Astrocyte (in vitro differentiated cells and primary cell): Measurements from ENCODE around the gene PCDHB12. TPM values are rescaled to one million over a fixed set of nuclear protein-coding genes. Genes with fewer than 3 reads are reported as not detected.
"Not testable (repeated sequence)": the region's sequence is repeated elsewhere in the genome, so short reads cannot be mapped to it uniquely, and the experiment has no call there.

Source experiments
- DNase-seq: peaks from one replicate; pipeline ENCODE4 v3.0.0-alpha.2; 2010; ENCODE audit warnings: low read depth
- FAIRE-seq: peaks from 2 replicates; lab custom pipeline; 2011; peaks lifted over from hg19 to GRCh38; lab: Jason Lieb, UNC
- H2AFZ ChIP-seq: 2 replicates; pipeline ENCODE4 v1.6.0; 2012; ENCODE audit warnings: low read depth, low read length, inconsistent platforms
- H3K27ac ChIP-seq: 2 replicates; pipeline ENCODE4 v1.5.1; 2011; ENCODE audit warnings: low read depth, low read length, inconsistent platforms
- H3K27me3 ChIP-seq: 2 replicates; pipeline ENCODE4 v1.6.0; 2011; ENCODE audit warnings: low read length, inconsistent platforms; ENCODE audit not compliant: insufficient read depth
- H3K36me3 ChIP-seq: 2 replicates; pipeline ENCODE4 v1.5.1; 2011; ENCODE audit warnings: low read length, inconsistent platforms; ENCODE audit not compliant: insufficient read depth
- H3K4me1 ChIP-seq: 2 replicates; pipeline ENCODE4 v1.5.1; 2011; ENCODE audit warnings: low read length, inconsistent platforms; ENCODE audit not compliant: insufficient read depth
- H3K4me2 ChIP-seq: 2 replicates; pipeline ENCODE4 v1.6.0; 2012; ENCODE audit warnings: low read length, inconsistent platforms
- H3K4me3 ChIP-seq: 2 replicates; pipeline ENCODE4 v1.5.1; 2011; ENCODE audit warnings: low read depth, mild to moderate bottlenecking, low read length, inconsistent platforms; ENCODE audit not compliant: insufficient read depth
- H3K79me2 ChIP-seq: 2 replicates; pipeline ENCODE4 v1.6.0; 2012; ENCODE audit warnings: mild to moderate bottlenecking, low read length, inconsistent platforms; ENCODE audit not compliant: insufficient read depth
- H3K9ac ChIP-seq: 2 replicates; pipeline ENCODE4 v1.6.0; 2012; ENCODE audit warnings: mild to moderate bottlenecking, low read length, inconsistent platforms
- H3K9me3 ChIP-seq: 2 replicates; pipeline ENCODE4 v1.5.1; 2012; ENCODE audit warnings: low read depth, mild to moderate bottlenecking, low read length, inconsistent platforms; ENCODE audit not compliant: insufficient read depth
- H4K20me1 ChIP-seq: 2 replicates; pipeline ENCODE4 v1.6.0; 2012; ENCODE audit warnings: low read length, inconsistent platforms; ENCODE audit not compliant: insufficient read depth
- H3K27ac Mint-ChIP-seq: one replicate; pipeline ENCODE4 v1.8.0; 2021; ENCODE audit warnings: mild to moderate bottlenecking, mixed read lengths; ENCODE audit not compliant: unreplicated experiment
- H3K27me3 Mint-ChIP-seq: one replicate; pipeline ENCODE4 v1.8.0; 2021; ENCODE audit warnings: low read depth, mixed read lengths; ENCODE audit not compliant: unreplicated experiment
- H3K36me3 Mint-ChIP-seq: one replicate; pipeline ENCODE4 v1.8.0; 2021; ENCODE audit warnings: low read depth, mixed read lengths; ENCODE audit not compliant: unreplicated experiment
- H3K4me1 Mint-ChIP-seq: one replicate; pipeline ENCODE4 v1.8.0; 2021; ENCODE audit warnings: low read depth, mixed read lengths; ENCODE audit not compliant: unreplicated experiment
- H3K4me3 Mint-ChIP-seq: one replicate; pipeline ENCODE4 v1.8.0; 2021; ENCODE audit warnings: mild to moderate bottlenecking, moderate library complexity, mixed read lengths; ENCODE audit not compliant: unreplicated experiment
- H3K9me3 Mint-ChIP-seq: one replicate; pipeline ENCODE4 v1.8.0; 2021; ENCODE audit warnings: mild to moderate bottlenecking, mixed read lengths; ENCODE audit not compliant: unreplicated experiment
- CTCF ChIP-seq: IDR thresholded peaks from 2 replicates; pipeline ENCODE4 v1.5.1; 2011; ENCODE audit warnings: low read depth, mild to moderate bottlenecking, inconsistent platforms, low read length, moderate library complexity; ENCODE audit not compliant: insufficient read depth
- EZH2 ChIP-seq: IDR thresholded peaks from 2 replicates; pipeline ENCODE4 v1.6.1; 2012; ENCODE audit warnings: mild to moderate bottlenecking, low read length, inconsistent platforms; ENCODE audit not compliant: insufficient read depth
- total RNA-seq: library from RNA; stranded (reverse); gene quantifications from 2 replicates; pipeline ENCODE4 v1.2.1, GENCODE V29; 2021

The PCDHB12 gene
- total RNA-seq, 1 donor from 2014 or later: 1.2 TPM

GRCh38 chr5:141180313-141180712, 28.2 kb upstream of the PCDHB12 start:
- no peaks in the 10 kb centered on the region for H3K4me1 Mint-ChIP-seq
- TF ChIP-seq EZH2 (no peak), CTCF (no peak)
- Histone ChIP-seq H3K4me2 (no peak overlapping the region), H3K79me2 (no peaks in the 10 kb centered on the region), H3K9ac (no peak overlapping the region), H3K27me3 (no peaks in the 10 kb centered on the region), H3K4me3 (no peak overlapping the region), H3K9me3 (peaks cover 14% of the 10 kb centered on the region), H3K4me1 (no peaks in the 10 kb centered on the region), H2AFZ (no peak overlapping the region), H4K20me1 (no peaks in the 10 kb centered on the region), H3K27ac (no peak overlapping the region), H3K36me3 (no peaks in the 10 kb centered on the region)
- peaks cover 8% of the 10 kb centered on the region for H3K9me3 Mint-ChIP-seq
- H3K27ac Mint-ChIP-seq: no peak overlapping the region
- H3K27me3 Mint-ChIP-seq: no peaks in the 10 kb centered on the region
- no peak for DNase-seq
- H3K36me3 Mint-ChIP-seq: peaks cover 11% of the 10 kb centered on the region
- no peak for FAIRE-seq
- no peak overlapping the region for H3K4me3 Mint-ChIP-seq

GRCh38 chr5:141182248-141182647, 26.3 kb upstream of the PCDHB12 start, which contains the start of gene PCDHB16:
PCDHB16 (plus strand) TSS chr5:141182387; CDS start chr5:141182560, 173 bp downstream.
- Histone ChIP-seq H2AFZ (no peak within 1 kb of the TSS), H3K79me2 (no peaks in the 10 kb centered on the region), H4K20me1 (no peaks in the 10 kb centered on the region), H3K9me3 (peaks cover 14% of the 10 kb centered on the region), H3K9ac (no peak within 1 kb of the TSS), H3K4me2 (no peak within 1 kb of the TSS), H3K4me1 (no peaks in the 10 kb centered on the region), H3K27ac (no peak within 1 kb of the TSS), H3K36me3 (no peaks in the 10 kb centered on the region), H3K27me3 (no peaks in the 10 kb centered on the region), H3K4me3 (no peak within 1 kb of the TSS)
- no peak within 1 kb of the TSS for H3K27ac Mint-ChIP-seq
- FAIRE-seq (no peak), DNase-seq (peak; percentile 3)
- peaks cover 11% of the 10 kb centered on the region for H3K36me3 Mint-ChIP-seq
- H3K4me3 Mint-ChIP-seq: peak within 1 kb of the TSS; percentile 65
- H3K27me3 Mint-ChIP-seq: no peaks in the 10 kb centered on the region
- H3K9me3 Mint-ChIP-seq: peaks cover 8% of the 10 kb centered on the region
- TF ChIP-seq EZH2 (no peak), CTCF (no peak)
- H3K4me1 Mint-ChIP-seq: no peaks in the 10 kb centered on the region

- not testable (repeated sequence) for DNase-seq, FAIRE-seq, H3K4me2 ChIP-seq, H3K36me3 ChIP-seq, H3K4me3 ChIP-seq, H3K9ac ChIP-seq, H4K20me1 ChIP-seq, H3K27me3 Mint-ChIP-seq, H3K27me3 ChIP-seq, H3K9me3 ChIP-seq, H3K4me1 Mint-ChIP-seq, H3K4me3 Mint-ChIP-seq, H3K27ac ChIP-seq, H3K79me2 ChIP-seq, H3K4me1 ChIP-seq, H2AFZ ChIP-seq, H3K27ac Mint-ChIP-seq
- Mint-ChIP-seq H3K9me3 (peaks cover 14% of the 10 kb centered on the region), H3K36me3 (peaks cover 16% of the 10 kb centered on the region)
These were observed 24.2 kb upstream of the PCDHB12 start for GRCh38 chr5:141184117-141184855.
